Activated naive CD4-positive, alpha-beta T cell treated with Interleukin-2 at 50 U/mL for 16 hours (primary cell): ENCODE results near the gene MSLN.
A peak's percentile ranks its signal among the peaks of the same experiment; 100 is the strongest.
"Not testable (repeated sequence)": the region's sequence is repeated elsewhere in the genome, so short reads cannot be mapped to it uniquely, and the experiment has no call there.

Experiments
- DNase-seq: peaks from one replicate; pipeline ENCODE4 v3.0.0-alpha.2; 2020

Gene MSLN

DNA sequence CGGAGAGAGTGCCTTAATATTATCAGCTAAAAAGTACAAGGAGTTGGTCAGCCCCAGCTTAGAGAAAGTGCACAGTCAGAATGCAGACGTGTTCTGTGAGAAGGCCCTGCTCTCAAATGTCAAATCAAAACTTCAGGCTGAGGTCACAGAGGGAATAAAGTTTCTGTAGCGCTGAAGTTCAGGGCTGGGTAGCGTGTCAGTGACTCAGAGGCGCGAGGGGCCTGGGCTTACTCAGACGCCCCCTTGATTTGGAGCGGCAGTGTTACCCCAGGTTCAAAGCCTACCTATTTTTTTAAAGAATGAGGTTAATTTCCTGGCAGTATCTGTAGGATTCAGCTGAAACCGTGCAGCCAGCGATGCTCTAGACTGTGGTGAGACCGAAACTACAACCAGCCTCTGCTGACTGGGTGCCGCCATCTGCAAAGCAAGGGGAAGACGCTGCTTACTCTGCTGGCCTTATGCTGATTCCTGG, 24.5 kb upstream of the MSLN start:
- DNase-seq, result peak; percentile 56

GRCh38 chr16:736936-737481, 23.5 kb upstream of the MSLN start:
- DNase-seq, result no peak

- no peak for DNase-seq
These were observed 20.7 kb upstream of the MSLN start for GRCh38 chr16:739560-740458.

DNA sequence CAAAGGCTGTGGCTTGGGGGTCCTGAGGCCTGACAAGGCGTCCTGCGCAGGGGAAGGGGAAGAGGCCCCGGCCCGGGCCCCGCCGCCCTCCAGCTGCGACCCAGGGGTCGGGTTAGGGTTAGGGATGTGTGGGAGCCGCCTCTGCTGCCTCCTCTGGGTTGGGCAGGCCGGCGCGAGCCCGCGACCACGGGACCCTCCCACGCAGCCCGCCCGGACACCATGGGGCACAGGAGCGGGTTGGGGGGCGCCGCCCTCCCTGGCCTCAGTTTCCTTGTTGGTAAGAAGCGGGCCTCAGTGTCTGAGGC, 20.1 kb upstream of the MSLN start:
- DNase-seq, result no peak

GRCh38 chr16:740764-741505, 19.6 kb upstream of the MSLN start, which contains the start of gene CIAO3:
CIAO3 (minus strand) TSS chr16:740997; CDS start chr16:740985, 12 bp downstream.
- DNase-seq, result peak; percentile 89

DNA sequence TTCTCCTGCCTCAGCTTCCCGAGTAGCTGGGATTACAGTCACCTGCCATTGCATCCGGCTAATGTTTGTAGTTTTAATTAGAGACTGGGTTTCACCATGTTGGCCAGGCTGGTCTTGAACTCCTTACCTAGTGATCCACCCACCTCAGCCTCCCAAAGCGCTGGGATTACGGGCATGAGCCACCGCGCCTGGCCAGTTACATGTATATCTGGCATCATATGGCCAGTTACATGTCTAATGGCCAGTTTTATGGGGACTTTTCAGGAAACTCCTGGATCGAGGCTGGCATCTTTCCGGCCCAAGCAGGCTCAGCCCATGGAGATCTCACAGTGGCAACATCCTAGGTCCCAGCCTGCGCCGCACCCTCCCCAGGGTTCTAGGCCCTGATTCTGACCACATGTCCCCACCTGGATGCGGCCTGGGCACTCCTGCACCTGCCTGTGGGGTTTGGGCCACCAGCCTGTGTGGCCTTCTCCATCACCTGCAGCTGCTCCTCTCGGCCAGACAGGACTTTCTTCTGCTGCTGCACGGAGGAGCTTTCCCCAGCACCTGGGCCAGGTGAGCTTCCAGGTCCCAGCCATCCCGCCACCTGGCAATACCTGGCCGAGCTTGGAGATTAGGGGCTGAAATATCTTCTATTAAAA, 18.4 kb upstream of the MSLN start:
- DNase-seq, result no peak

DNA sequence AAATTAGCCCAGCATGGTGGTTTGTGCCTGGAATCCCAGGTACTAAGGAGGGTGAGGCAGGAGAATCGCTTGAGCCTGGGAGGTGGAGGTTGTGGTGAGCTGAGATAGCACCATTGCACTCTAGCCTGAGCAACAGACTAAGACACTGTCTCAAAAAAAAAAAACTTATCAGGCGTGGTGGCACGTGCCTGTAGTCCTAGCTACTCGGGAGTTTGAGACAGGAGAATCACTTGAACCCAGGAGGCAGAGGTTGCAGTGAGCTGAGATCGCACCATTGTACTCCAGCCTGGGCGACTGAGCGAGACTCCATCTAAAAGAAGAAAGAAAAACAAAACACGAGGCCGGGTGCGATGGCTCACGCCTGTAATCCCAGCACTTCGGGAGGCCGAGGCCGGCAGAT, 17.6 kb upstream of the MSLN start:
- DNase-seq, result not testable (repeated sequence)

DNA sequence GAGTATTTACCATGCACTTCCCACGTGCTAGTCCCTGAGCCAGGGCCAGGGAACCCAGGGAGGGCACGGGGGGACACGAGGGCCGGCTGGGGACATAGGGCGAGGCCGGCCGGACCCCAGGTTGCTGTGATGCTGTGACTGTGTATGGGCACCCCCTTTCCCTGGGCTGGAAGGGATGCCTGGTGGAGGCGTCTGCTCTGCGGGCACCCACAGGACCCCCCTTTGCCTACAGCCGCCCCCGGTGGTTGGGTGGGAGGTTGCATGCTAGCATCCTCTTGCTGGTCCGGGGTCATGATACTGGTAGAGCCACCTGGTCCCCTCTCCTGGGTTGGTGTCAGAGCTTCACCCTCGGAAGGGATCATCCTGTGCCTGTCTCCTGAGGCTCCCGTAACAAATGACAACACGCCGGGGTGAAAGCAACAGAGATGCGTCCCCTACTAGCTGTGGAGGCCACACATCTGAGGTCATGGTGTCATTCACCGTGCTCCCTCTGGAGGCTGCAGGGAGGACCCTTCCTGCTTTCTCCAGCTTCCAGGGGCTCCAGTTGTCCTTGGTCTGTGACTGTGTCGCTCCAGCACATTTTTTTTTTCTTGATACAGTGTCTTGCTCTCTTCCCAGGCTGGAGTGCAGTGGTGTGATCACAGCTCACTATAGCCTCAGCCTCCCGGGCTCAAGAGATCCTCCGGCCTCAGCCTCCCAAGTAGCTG, 16.6 kb upstream of the MSLN start:
- DNase-seq, result no peak

- DNase-seq, result no peak
These were observed 14.8 kb upstream of the MSLN start for GRCh38 chr16:745739-746138.

DNA sequence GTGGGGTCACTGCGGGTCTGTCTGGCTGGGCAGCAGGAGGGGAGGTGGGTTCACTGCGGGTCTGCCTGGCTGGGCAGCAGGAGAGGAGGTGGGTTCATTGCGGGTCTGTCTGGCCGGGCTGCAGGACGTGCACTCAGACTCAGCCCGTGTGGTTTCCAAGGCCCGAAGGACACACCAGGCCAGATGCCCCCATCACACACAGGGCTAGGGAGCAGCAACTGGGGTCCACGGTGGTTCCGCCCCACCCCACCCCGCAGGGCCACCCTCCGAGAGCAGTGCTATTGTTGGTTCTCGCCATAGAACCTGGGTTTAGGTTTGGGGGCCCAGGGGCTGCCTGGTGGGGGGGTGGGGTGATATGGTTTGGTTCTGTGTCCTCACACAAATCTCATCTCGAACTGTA, 13.9 kb upstream of the MSLN start:
- no peak for DNase-seq

DNA sequence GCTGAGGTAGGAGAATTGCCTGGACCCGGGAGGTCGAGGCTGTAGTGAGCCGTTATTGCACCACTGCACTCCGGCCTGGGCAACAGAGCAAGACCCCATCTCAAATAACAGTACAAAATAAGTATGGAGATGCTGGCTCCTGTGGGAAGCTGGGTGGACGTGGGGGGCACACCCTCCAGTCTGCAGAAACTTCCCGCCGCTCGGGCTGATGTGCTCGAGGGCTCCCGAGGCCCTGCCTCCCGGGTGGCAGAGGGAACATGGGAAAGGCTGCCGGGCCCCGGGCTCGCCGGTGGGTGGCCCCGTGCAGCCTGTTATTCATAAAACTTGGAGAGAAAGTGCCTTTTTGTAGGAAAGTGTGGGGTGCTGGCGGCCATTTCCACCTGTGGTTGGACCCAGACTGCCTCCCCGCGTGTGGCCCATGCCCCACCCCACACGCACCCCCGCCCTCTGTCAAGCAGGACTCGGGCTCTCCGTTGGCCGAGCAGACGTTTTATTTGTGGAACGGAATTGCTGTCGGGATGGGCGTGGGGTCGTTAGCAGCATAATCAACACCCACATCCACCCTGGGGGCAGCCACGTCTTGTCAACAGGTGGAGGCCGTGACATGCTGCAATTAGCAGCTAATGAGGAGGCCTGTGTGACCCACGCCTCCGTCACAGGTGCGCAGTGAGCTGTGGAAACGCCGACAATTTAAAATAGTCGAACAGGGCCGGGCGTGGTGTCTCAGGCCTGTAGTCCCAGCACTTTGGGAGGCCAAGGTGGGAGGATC, 12.4 kb upstream of the MSLN start:
- no peak for DNase-seq

- no peak for DNase-seq
These were observed 11.5 kb upstream of the MSLN start for GRCh38 chr16:749010-749409.

DNA sequence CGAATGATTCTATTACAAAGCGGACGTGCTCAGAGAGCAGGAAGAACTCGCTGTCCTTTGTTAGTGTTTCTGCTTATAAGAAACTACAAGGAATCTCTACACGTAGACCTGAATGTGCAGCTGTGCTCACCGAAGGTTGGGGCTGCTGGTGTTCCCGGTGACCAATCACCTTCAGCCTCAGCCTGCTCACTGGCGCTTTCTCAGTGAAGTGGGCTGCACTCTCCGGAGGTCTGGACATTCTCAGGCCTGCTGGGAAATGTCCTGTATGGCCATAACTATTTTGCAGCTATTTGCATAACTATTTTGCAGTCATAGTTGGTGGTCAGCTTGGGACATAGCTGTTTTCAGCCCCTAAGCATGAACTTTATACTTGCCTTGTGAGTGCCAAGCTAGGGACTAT, 10.0 kb upstream of the MSLN start:
- DNase-seq, result no peak

DNA sequence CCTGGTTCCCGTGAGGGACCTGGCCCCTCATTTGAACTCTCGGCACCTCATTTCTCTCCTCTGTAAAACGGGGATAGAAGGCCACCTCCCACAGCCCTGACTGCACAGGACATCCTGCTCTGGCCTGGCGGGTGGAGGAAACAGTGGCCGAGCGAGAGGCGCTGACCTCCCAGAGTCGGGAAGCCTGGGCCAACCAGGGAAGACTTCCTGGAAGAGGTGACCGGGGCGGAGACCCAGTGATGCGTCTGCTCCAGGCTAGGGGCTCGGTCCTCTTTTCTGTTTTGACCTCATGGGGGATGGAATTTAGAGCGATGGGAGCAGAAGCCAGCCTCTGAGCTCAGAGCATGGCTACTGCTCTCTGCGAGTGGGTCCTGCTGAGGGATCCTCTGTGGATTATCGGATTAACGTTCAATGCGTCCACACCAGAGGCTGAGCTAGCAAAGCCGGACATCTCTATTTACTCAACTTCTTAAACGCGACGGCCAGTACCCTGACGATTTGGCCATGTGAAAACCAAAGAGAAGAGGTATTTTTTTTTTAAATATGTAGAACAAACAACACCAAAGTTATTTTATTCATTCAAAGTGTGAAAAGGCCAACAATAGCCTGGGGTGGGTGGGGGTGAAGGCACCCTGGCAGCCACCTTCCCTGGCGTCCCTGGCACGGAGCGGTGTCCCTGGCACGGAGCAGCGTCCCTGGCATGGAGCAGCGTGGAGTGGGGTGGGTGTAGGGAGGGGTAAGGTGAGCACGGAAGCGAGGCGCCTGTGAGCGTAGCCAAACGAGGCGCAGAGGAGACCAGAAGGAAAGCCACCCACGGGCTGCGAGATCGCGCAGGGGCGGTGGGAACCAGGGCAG, 9.2 kb upstream of the MSLN start:
- DNase-seq, result no peak

DNA sequence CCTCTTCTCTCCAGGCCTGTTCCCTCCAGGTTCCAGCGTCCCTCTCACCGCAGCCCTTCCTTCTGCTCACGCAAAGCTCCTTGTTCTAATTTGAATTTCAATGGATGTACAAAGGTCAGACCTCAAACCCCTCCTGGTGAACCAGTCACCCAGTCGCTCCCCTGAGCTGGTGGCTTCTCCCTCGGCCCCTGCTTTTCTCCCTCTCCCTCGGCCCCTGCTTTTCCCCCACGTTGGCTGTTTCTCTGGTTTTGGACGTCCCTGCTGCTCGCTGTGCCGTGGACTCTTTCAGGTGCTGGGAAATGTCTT, 8.6 kb upstream of the MSLN start:
- DNase-seq, result no peak

- DNase-seq, result not testable (repeated sequence)
These were observed 6.4 kb upstream of the MSLN start for GRCh38 chr16:754121-754607.

- no peak for DNase-seq
These were observed 5.9 kb upstream of the MSLN start for GRCh38 chr16:754656-755055.

DNA sequence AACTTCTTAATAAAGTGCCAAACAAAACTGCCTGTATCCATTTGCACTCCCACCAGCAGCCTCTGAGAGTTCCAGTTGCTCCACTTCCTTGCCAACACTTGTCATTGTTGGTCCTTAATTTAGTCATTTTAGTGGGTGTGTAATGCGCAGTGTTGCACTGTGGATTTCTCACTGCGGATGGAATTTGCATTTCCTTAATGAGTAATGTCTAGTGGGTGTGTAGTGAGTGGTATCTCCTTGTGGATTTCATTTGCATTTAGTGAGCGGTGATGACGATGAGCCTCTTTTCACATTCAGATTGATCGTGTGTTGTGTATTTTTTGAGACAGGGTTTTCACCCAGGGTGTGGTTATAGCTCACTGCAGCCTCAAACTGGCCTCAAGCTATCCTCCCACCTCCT, 4.1 kb upstream of the MSLN start:
- DNase-seq, result no peak

- no peak for DNase-seq
These were observed 1.2 kb upstream of the MSLN start for GRCh38 chr16:759110-759910.

DNA sequence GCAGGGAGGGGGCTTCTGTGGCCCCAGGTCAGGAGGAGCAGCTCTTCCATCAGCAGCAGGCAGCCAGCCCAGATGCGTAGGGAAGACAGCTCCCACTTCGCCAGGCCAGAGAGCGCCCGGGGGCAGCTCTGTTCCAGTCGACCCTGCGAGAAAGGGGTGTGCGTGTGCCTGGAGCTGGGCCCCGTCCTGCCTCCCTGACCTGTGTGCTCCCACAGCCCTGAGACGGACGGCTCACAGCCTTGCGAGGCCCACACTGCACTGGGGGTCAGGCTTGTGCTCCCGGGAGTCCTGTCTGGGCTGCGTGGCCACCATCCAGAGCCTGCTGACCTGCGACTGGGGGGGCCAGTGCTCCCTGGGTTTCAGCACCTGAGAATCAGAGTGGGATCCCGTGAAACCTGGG, 469 bp upstream of the MSLN start:
- DNase-seq, result no peak
